Endothelial cell of umbilical vein (primary cell): ENCODE data around the gene CMSS1. TPM values are rescaled to one million over a fixed set of nuclear protein-coding genes. Genes with fewer than 3 reads are reported as not detected.

Experiments used
- BruUV-seq: library from RNA; stranded (reverse); fragments of 400-500 nt; replicated peaks from 2 replicates; lab custom pipeline; 2021; lab: Mats Ljungman, UMichigan
- CTCF ChIA-PET: fragments of 300-600, 350-600 bp; sonication (Branson Sonifier 250); formaldehyde crosslinking; loops from one replicate; lab custom pipeline; 2021; ENCODE audit warnings: antibody characterized with exemption, inconsistent platforms; lab: Charles Lee
- POLR2A ChIA-PET: fragments of 300-600, 350-600 bp; sonication (Branson Sonifier 250); formaldehyde crosslinking; loops from one replicate; lab custom pipeline; 2021; ENCODE audit warnings: antibody characterized with exemption, inconsistent platforms; lab: Charles Lee
- DNase-seq: peaks from one replicate; pipeline ENCODE4 v3.0.0-alpha.2; 2011; ENCODE audit warnings: low read depth, low spot score
- FAIRE-seq: peaks from 2 replicates; lab custom pipeline; 2011; peaks lifted over from hg19 to GRCh38; lab: Jason Lieb, UNC
- H2AFZ ChIP-seq: 2 replicates; pipeline ENCODE4 v1.6.0; 2012; ENCODE audit warnings: low read depth, low read length, control low read depth, inconsistent platforms
- H3K27ac ChIP-seq: 2 replicates; pipeline ENCODE4 v1.5.1; 2011; ENCODE audit warnings: low read depth, mild to moderate bottlenecking, control low read depth, low read length, moderate library complexity; ENCODE audit not compliant: insufficient read depth
- H3K27me3 ChIP-seq, 2 experiments: 2 replicates each; pipeline versions ENCODE4 v1.6.0 to v1.6.1; 2011; ENCODE audit warnings: low read length in 2 of 2, mixed read lengths in 1 of 2; ENCODE audit not compliant: control insufficient read depth in 2 of 2, insufficient read depth in 2 of 2
- H3K36me3 ChIP-seq, 2 experiments: 2 replicates in 1 of 2; 3 replicates in 1 of 2; pipeline ENCODE4 v1.5.1; 2011; ENCODE audit warnings: low read length in 2 of 2, mild to moderate bottlenecking in 1 of 2, moderate library complexity in 1 of 2; ENCODE audit not compliant: control insufficient read depth in 2 of 2, insufficient read depth in 2 of 2; ENCODE audit errors: extremely low read depth in 1 of 2
- H3K4me1 ChIP-seq: 3 replicates; pipeline ENCODE4 v1.5.1; 2011; ENCODE audit warnings: mild to moderate bottlenecking, low read length; ENCODE audit not compliant: control insufficient read depth, insufficient read depth; ENCODE audit errors: extremely low read depth
- H3K4me2 ChIP-seq: 2 replicates; pipeline ENCODE4 v1.6.1; 2011; ENCODE audit warnings: low read length, control low read depth, mixed read lengths; ENCODE audit not compliant: insufficient read depth
- H3K4me3 ChIP-seq, 3 experiments: fragments of 200-600 bp in 1 of 3; sonication (generic), shearing (Covaris generic) in 1 of 3; replicated peaks in 1 of 3; 2 replicates each; pipeline ENCODE4 v1.5.1; 2011 to 2016; ENCODE audit warnings: control low read depth in 3 of 3, low read length in 3 of 3, mild to moderate bottlenecking in 2 of 3, inconsistent platforms in 1 of 3, low read depth in 1 of 3, moderate library complexity in 1 of 3; ENCODE audit not compliant: insufficient read depth in 1 of 3
- H3K79me2 ChIP-seq: 2 replicates; pipeline ENCODE4 v1.6.0; 2012; ENCODE audit warnings: low read length, inconsistent platforms; ENCODE audit not compliant: control insufficient read depth, insufficient read depth
- H3K9ac ChIP-seq: replicated peaks from 2 replicates; pipeline ENCODE3; 2011; ENCODE audit warnings: low read length, control low read depth; ENCODE audit not compliant: insufficient read depth; ENCODE audit errors: extremely low read depth
- H3K9me1 ChIP-seq: replicated peaks from 3 replicates; pipeline ENCODE4 v1.6.0; 2011; ENCODE audit warnings: mild to moderate bottlenecking, low read length; ENCODE audit not compliant: control insufficient read depth, insufficient read depth; ENCODE audit errors: extremely low read depth
- H3K9me3 ChIP-seq: replicated peaks from 2 replicates; pipeline ENCODE4 v1.5.1; 2012; ENCODE audit warnings: low read length, inconsistent platforms; ENCODE audit not compliant: control insufficient read depth, insufficient read depth
- H4K20me1 ChIP-seq: replicated peaks from 2 replicates; pipeline ENCODE3; 2011; ENCODE audit warnings: mild to moderate bottlenecking, low read length; ENCODE audit not compliant: control insufficient read depth, insufficient read depth; ENCODE audit errors: extremely low read depth
- CTCF ChIP-seq, 2 donors: IDR thresholded peaks; 1 replicate in 1 of 2; 2 replicates in 1 of 2; pipeline ENCODE4 v1.5.1; 2011; ENCODE audit warnings: low read length in 2 of 2, mild to moderate bottlenecking in 2 of 2, moderate library complexity in 2 of 2, control low read depth in 1 of 2, inconsistent platforms in 1 of 2, low read depth in 1 of 2; ENCODE audit not compliant: insufficient read depth in 1 of 2; ENCODE audit errors: extremely low read depth in 1 of 2
- EZH2 ChIP-seq: IDR thresholded peaks from 2 replicates; pipeline ENCODE4 v1.6.1; 2012; ENCODE audit warnings: borderline replicate concordance, low read depth, mild to moderate bottlenecking, moderate library complexity, low read length, inconsistent platforms; ENCODE audit not compliant: severe bottlenecking
- FOS ChIP-seq: IDR thresholded peaks from 2 replicates; pipeline ENCODE4 v1.6.1; 2011; ENCODE audit warnings: mild to moderate bottlenecking, low read length, moderate library complexity, borderline replicate concordance; ENCODE audit not compliant: insufficient read depth
- GATA2 ChIP-seq: IDR thresholded peaks from 2 replicates; pipeline ENCODE4 v1.7.0; 2011; ENCODE audit warnings: low read depth, mild to moderate bottlenecking, moderate library complexity, mixed read lengths, low read length; ENCODE audit not compliant: insufficient read length, insufficient read depth
- JUN ChIP-seq: IDR thresholded peaks from 2 replicates; pipeline ENCODE4 v1.6.1; 2011; ENCODE audit warnings: borderline replicate concordance, low read depth; ENCODE audit not compliant: insufficient read length, insufficient read depth
- MAX ChIP-seq: IDR thresholded peaks from 2 replicates; pipeline ENCODE4 v1.6.1; 2011; ENCODE audit not compliant: insufficient read depth, insufficient read length
- MYC ChIP-seq: IDR thresholded peaks from one replicate; pipeline ENCODE4 v1.6.1; 2011; ENCODE audit warnings: mild to moderate bottlenecking, low read depth, low read length
- POLR2A ChIP-seq: IDR thresholded peaks from 2 replicates; pipeline ENCODE4 v1.6.1; 2012; ENCODE audit warnings: low read depth, mild to moderate bottlenecking, control low read depth, low read length
- POLR2AphosphoS5 ChIP-seq: IDR thresholded peaks from 2 replicates; pipeline ENCODE4 v1.6.1; 2012; ENCODE audit warnings: low read depth, mild to moderate bottlenecking, control low read depth, low read length, moderate library complexity; ENCODE audit not compliant: insufficient read depth
- dilution Hi-C: fragments of 300-500 bp; cut with MboI; formaldehyde crosslinking; loops from one replicate; pipeline ENCODE4 v1.15.0; 2019; ENCODE audit warnings: low sequenced_read_pairs; ENCODE audit not compliant: extremely low pct_ligation_motif_present
- intact Hi-C: fragments of 100-400 bp; cut with micrococcal nuclease; formaldehyde crosslinking; loops from one replicate; pipeline ENCODE4 v1.10.0; 2022
- polyA plus RNA-seq, 4 experiments: library from polyadenylated mRNA; depleted of rRNA in 3 of 4; stranded (reverse) in 3 of 4; unstranded in 1 of 4; fragments of >200 nt; gene quantifications; 2 replicates each; pipeline versions ENCODE4 v1.2.1 to v1.2.3, GENCODE V29; 2011 to 2012; ENCODE audit warnings: missing spikeins in 1 of 4
- total RNA-seq: library from RNA; stranded (reverse); gene quantifications from 2 replicates; pipeline ENCODE4 v1.2.3, GENCODE V29; 2021

The CMSS1 gene
- total and polyA plus RNA-seq, 2 donors (not counting 3 experiments of a cell fraction or from before 2014, with no cell fraction given): 9.7 to 60.6 TPM

DNA sequence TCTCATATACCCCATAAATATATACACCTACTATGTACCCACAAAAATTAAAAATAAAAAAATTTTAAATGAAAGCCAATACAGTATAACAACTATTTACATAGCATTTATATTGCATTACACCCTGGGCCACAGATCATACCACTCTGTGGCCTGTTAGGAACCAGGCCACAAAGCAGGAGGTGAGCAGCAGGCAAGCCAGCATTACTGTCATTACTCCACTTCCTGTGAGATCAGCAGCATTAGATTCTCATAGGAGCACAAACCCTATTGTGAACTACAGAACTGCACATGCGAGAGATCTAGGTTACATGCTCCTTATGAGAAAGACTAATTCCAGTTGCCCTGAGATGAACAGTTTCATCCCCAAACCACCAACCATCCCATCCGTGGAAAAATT, 279.2 kb downstream of the CMSS1 start:
- dilution Hi-C loops (no loop called here), intact Hi-C loops (no loop called here)
- TF ChIP-seq JUN: no peak
- TF ChIP-seq FOS: no peak
- no peak for TF ChIP-seq MYC
- no peak for TF ChIP-seq MAX
- TF ChIP-seq EZH2: no peak
- Histone ChIP-seq H3K9ac (no peak overlapping the region), H2AFZ (no peak overlapping the region), H3K27me3 (no peaks in the 10 kb centered on the region), H3K9me3 (no peaks in the 10 kb centered on the region), H3K4me1 (no peaks in the 10 kb centered on the region), H4K20me1 (no peaks in the 10 kb centered on the region), H3K36me3 (no peaks in the 10 kb centered on the region), H3K79me2 (no peaks in the 10 kb centered on the region), H3K4me2 (no peak overlapping the region), H3K9me1 (no peaks in the 10 kb centered on the region), H3K27ac (no peak overlapping the region), H3K4me3 (no peak overlapping the region)
- POLR2A ChIA-PET: no interaction called here
- CTCF ChIA-PET: no interaction called here
- FAIRE-seq: no peak
- BruUV-seq: no TSS peak
- DNase-seq: no peak

DNA sequence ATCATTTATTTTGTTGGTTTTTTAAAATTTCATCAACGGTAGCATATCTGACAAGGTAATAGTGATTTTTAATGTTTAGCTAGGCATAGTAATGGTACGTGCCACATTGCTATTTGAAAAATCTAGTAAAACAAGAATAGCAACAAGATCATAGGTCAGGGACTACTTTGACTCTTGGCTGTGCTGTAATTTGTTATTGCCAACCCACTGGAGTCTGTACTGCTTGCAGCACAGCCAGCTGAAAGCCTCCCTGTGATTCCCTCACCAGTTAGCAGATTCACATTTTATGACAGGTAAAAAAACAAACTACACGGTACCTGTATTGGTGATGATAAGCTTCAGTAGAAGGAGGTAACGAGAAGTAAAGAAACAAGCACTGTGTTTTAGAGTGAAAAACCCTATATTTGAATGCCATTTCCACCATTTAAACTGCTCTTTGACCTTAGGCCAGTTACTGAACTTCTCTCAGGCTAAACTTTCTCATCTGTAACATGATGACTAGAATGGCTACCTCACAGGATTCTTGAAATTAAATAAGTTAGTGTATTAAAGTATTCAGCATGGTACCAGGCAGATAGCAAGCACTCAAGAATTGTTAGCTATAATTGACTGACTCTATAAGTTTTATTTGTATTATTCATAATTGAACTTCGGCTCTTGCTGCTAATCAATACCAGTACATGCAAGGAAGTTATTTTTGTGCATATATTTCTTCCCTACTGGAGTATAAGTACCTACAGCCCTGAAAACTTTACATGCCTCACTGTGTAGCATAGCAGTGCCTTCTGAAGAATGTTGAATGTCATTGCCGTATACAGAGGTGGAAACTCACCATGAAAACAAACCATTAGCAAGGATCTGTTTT, 280.5 kb downstream of the CMSS1 start:
- H2AFZ ChIP-seq: no peak overlapping the region
- no peaks in the 10 kb centered on the region for H3K27me3 ChIP-seq
- H4K20me1 ChIP-seq: no peaks in the 10 kb centered on the region
- intact Hi-C loops (no loop called here), dilution Hi-C loops (no loop called here)
- ChIA-PET CTCF (interaction anchor here (1.0 to 1.6 kb wide), 2 partner anchors 12 to 29 kb away, joined by 3 to 5 read pairs; no protein-coding TSS in a partner anchor), POLR2A (no interaction called here)
- no peak overlapping the region for H3K4me3 ChIP-seq
- no peak overlapping the region for H3K9ac ChIP-seq
- FAIRE-seq (no peak), DNase-seq (no peak)
- H3K9me3 ChIP-seq: no peaks in the 10 kb centered on the region
- no peaks in the 10 kb centered on the region for H3K79me2 ChIP-seq
- no peaks in the 10 kb centered on the region for H3K4me1 ChIP-seq
- no peaks in the 10 kb centered on the region for H3K9me1 ChIP-seq
- no peak overlapping the region for H3K27ac ChIP-seq
- H3K36me3 ChIP-seq: no peaks in the 10 kb centered on the region
- no peak overlapping the region for H3K4me2 ChIP-seq
- TF ChIP-seq MYC (no peak), GATA2 (no peak), POLR2A (no peak), JUN (no peak), POLR2AphosphoS5 (no peak), CTCF (IDR thresholded peaks at IDR 0.05; ENCODE audit: extremely low read depth in 1 of 2, insufficient read depth in 1 of 2, low read depth in 1 of 2, low read length in 2 of 2) (no peak), FOS (no peak), EZH2 (no peak)
- BruUV-seq: no TSS peak
